GM13976 (cell line): ENCODE results near the gene OGG1.

Experiments
- DNase-seq: peaks from one replicate; pipeline ENCODE4 v3.0.0; 2012; ENCODE audit warnings: low spot score
- in situ Hi-C: fragments of 300-500 bp; cut with MboI; formaldehyde crosslinking; loops from one replicate; pipeline ENCODE4 v1.12.0; 2022; ENCODE audit warnings: low sequenced_read_pairs, mixed read lengths, inconsistent platforms; ENCODE audit not compliant: unreplicated experiment
- TF ChIP-seq, protein P1 (sequence below): IDR thresholded peaks from 2 replicates; pipeline ENCODE4 v1.5.1; 2012; ENCODE audit warnings: borderline replicate concordance, mild to moderate bottlenecking; ENCODE audit not compliant: insufficient read depth; ENCODE audit errors: extremely low read depth, missing control alignments, control extremely low read depth

Gene OGG1

DNA sequence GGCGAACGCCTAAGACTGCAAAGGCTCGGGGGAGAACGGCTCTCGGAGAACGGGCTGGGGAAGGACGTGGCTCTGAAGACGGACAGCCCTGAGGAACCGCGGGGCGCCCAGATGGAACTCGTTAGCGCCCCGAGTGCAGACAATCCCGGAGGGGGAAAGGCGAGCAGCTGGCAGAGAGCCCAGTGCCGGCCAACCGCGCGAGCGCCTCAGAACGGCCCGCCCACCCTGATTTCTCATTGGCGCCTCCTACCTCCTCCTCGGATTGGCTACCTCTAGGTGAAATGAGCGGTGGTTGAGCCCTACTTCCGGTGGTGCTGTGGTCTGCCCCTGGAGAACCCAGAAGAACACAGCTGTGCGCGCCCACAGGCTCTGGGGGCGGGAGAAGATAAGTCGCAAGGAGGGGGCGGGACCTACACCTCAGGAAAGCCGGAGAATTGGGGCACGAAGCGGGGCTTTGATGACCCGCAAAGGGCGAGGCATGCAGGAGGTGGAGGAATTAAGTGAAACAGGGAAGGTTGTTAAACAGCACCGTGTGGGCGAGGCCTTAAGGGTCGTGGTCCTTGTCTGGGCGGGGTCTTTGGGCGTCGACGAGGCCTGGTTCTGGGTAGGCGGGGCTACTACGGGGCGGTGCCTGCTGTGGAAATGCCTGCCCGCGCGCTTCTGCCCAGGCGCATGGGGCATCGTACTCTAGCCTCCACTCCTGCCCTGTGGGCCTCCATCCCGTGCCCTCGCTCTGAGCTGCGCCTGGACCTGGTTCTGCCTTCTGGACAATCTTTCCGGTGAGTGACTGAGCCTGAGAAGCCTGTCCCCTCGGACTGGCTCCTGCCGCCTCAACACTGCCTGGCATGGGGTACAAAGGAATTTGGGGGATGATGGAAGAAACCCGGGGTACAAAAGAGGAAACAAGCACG, at the start of gene OGG1:
TSS of gene OGG1 (plus strand) at position 308 of the 911 bp plus-strand sequence. CDS start at position 643, 335 bp downstream.
- DNase-seq, result peak; percentile 99
- TF ChIP-seq, protein P1, sequence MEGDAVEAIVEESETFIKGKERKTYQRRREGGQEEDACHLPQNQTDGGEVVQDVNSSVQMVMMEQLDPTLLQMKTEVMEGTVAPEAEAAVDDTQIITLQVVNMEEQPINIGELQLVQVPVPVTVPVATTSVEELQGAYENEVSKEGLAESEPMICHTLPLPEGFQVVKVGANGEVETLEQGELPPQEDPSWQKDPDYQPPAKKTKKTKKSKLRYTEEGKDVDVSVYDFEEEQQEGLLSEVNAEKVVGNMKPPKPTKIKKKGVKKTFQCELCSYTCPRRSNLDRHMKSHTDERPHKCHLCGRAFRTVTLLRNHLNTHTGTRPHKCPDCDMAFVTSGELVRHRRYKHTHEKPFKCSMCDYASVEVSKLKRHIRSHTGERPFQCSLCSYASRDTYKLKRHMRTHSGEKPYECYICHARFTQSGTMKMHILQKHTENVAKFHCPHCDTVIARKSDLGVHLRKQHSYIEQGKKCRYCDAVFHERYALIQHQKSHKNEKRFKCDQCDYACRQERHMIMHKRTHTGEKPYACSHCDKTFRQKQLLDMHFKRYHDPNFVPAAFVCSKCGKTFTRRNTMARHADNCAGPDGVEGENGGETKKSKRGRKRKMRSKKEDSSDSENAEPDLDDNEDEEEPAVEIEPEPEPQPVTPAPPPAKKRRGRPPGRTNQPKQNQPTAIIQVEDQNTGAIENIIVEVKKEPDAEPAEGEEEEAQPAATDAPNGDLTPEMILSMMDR, result no peak
- in situ Hi-C loops, result no loop called here

DNA sequence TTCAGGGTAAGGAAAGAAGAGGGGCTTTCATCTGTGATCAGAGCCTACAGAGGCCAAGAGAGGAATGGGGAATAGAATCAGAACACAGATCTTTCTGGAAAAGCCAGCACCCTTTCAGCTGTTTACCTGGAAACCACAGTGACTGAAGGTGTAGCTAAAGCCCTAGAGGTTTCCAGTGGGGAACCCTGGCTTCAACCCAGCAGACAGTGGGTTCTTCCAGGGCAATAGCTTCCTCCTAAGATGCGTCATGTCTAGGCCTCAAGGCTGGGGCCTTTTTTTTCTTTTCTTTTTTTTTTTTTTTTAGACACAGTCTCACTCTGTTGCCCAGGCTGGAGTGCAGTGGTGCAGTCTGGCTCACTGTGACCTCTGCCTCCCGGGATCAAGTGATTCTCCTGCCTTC, 49.2 kb upstream of the OGG1 start:
- in situ Hi-C loops, result no loop called here
- TF ChIP-seq, protein P1, result no peak
- DNase-seq, result no peak

DNA sequence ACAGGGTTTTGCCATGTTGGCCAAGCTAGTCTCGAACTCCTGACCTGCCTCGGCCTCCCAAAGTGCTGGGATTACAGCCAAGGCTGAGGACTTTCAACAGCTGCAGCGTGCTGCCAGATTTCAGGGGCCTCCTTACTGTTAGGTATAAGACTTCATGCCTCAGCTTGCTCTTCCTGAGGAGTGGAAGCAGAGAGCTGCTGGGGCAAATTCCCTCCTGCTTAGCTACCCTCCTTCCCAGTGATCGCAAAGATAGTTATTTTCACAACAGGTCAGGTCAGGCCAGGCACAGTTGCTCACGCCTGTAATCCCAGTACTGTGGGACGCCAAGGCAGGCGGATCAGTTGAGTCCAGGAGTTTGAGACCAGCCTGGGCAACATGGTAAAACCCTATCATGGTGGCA, 48.7 kb upstream of the OGG1 start:
- no peak for DNase-seq
- TF ChIP-seq, protein P1, result no peak
- in situ Hi-C loops, result no loop called here

DNA sequence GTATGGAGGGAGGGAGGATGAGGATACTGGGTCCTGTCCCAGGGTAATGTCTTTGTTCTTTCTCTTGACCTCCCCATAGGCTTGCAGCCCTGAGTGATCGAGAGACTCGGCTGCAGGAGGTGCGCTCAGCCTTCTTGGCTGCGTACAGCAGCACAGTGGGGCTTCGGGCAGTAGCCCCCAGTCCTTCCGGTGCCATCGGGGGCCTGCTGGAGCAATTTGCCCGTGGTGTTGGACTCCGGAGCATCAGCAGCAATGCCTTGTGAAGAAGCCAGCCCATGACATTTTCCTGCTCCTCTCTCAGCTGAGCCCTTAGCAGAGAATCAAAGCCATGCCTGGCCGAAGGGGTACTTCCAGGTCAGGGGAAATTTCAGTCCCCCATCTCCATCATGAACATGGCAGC, 48.0 kb upstream of the OGG1 start:
- TF ChIP-seq, protein P1, result no peak
- in situ Hi-C loops, result no loop called here
- DNase-seq, result no peak

DNA sequence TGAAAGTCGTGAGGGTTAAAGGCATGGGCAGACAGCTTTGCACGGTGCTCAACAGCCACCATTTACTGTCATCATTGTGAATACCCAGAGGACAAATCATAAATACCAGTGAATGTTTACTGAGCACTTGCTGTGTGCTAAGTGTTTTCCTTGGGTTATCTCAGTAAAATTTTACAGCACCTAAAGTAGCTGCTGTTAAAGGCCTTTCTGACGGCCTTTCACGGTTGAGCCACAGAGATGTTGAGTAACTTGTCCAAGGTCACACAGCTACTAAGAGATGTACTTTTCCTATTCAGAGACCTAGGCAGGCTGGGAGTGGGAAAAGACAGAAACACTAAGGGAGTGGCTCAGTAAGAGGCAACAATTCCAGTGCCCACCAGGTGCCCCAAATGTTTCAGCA, 46.5 kb upstream of the OGG1 start:
- in situ Hi-C loops, result no loop called here
- no peak for DNase-seq
- TF ChIP-seq, protein P1, result no peak

DNA sequence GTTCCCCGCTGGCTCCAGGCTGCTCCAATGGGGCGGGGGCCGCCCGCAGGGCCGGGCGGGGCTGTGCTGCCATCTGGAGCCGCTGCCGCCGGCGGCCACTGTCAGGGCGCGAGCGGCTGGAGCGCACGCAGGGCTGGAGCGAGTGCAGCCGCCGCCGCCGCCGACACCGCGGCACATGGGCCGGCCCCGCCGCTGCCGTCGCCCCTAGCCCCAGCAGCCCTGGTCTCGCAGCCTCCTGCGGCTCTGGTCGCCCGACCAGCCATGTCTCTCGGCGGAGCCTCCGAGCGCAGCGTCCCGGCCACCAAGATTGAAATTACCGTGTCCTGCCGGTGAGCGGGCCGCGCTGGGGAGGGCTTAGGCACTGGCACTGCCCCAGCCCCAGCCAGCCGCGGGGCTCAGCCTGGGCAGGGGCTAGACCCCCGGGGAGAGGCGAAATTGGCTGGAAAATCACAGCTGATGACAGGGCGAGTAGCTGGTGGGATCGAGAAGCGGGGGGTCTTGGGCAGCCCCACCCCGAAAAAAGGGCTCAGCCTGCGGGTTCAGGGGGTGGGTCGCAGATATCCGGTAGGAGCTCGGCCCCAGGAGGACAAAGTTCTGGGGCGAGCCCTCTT, 45.9 kb upstream of the OGG1 start, which contains the start of gene CPNE9:
TSS of gene CPNE9 (plus strand) at position 98 of the 611 bp plus-strand sequence. CDS start at position 262, 164 bp downstream.
- in situ Hi-C loops, result no loop called here
- TF ChIP-seq, protein P1, result no peak
- peak; percentile 51 for DNase-seq
